IPS-NIHi7 (cell line): ENCODE data around the gene EIF4E1B.

Experiments used
- DNase-seq: peaks from one replicate; pipeline ENCODE4 v3.0.0; 2012; ENCODE audit warnings: mixed read lengths; ENCODE audit errors: extremely low spot score

Gene EIF4E1B

DNA sequence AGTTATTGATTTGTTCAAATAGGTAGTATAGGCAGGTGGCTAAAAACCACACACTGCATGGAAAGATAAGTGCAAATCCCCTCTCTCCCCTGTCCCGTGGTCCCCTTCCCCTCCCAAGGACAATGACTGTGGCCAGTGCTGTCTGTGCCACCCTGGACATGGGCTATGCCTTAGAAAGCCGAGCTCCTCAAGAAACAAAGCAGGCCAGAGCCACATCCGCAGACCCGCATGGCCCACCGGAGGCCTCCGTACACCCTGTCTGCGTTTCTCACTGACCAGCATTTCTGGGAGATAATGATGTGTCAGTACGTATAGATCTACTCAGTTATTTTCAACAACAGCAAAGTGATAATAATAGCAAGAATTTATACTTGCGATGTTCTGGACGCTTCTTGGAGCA, 33.1 kb downstream of the EIF4E1B start:
- DNase-seq: no peak

GRCh38 chr5:176664479-176664878, 34.0 kb downstream of the EIF4E1B start:
- no peak for DNase-seq

DNA sequence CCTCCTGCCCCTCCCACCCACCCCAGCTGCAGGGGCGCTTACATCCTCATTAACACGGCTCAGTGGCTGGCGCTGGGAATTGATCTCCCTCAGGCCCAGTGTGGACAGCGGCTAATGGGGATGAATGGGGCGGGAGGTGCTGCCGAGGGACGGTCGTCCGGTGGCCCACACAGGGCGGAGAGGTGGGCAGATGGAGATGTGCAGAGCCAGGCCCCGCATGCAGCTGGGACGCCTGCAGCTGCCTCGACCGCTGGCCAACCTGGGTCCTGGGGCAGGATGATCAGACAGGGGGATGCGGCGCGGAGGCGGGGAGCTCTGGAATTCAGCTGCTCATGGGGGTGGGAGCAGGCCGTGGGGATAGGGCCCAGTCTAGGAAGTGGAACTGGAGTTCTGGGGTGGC, 34.4 kb downstream of the EIF4E1B start:
- DNase-seq: no peak

- no peak for DNase-seq
Observed at GRCh38 chr5:176665517-176665916, 35.0 kb downstream of the EIF4E1B start.

- DNase-seq: no peak
Observed at GRCh38 chr5:176667637-176668036, 37.2 kb downstream of the EIF4E1B start.

DNA sequence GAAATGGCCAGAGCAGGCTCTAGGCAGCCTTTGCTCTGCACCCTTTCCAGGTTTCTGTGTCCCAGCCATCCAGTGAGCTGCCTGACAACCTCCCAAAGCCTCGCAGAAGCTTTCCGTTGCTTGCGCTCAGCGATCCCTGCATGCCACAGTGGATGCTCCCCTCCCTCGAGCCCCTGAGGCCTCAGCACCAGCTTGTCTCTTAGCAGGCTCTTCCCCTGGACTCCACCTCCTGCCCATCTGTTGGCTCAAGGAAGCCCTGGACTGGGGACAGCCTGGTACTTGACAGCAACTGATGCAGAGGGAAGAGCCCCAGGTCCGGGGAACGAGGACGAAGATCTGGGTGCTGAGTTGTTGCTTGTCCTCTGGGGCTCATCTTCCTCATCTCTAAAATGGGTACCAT, 40.0 kb downstream of the EIF4E1B start:
- DNase-seq: no peak

DNA sequence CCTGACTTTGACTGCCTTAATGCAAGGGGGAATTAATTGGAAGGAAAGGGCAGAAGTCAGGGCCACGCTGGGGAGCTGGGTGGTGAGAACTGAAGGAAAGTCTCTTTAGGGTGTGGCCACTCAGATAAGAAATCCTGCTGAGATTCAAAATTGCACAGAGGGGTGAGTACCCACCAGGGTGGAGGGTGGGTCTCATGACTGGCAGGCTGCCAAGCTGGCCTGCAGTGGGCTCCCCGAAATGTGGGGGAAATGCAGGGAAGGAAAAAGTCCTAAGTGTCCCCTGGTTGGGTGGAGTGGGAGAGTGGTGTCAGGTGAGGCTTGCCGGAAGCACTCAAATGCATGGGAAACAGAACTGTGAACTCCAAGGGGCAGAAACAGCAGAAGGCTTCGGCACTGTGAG, 40.9 kb downstream of the EIF4E1B start:
- no peak for DNase-seq

- DNase-seq: no peak
Observed at GRCh38 chr5:176671890-176672747, 41.6 kb downstream of the EIF4E1B start.

DNA sequence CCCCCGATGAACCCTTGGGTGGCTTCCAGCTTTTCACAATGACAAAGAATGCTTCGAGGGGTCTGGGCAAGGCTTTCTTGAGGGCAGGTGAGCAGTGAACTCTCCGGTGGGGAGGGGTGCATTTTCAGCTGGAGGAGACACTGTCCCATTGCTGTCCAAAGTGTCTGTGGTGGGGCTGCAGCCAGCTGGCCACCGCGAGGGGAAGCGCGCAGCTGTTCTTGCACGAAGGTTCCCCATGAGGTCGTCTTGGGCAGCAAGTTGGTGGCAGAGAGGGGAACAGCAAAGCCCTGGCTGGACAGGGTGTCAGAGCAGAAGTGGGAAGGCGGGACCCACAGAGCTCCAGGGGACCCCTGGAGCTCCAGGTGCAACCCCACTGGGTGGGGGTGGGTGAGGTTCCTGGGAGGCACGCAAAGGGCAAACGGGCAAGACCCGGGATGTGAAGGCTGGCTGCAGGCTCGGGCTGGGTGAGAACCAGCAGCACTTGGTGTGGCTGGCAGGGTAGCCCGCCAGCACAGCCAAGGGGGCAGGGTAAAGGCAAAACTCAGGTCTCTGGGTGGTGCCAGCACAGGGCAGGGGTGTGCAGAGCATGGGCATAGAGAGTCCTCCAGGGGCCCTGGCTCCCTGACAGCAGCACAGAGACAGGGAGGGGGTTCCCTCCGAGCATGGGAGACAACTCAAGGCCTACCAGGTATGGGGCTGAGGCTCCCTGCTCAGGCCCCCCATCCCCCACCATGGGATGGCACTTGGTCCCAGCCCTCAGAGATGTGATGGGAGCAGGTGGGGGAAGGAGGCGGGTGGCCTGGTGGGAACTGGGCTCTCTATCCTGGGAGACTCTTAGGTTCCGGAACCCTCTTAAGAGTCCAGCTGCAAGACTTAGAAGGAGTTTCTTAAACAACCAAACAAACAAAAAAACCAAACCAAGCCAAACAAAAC, 43.4 kb downstream of the EIF4E1B start:
- DNase-seq: no peak

GRCh38 chr5:176674799-176675198, 44.3 kb downstream of the EIF4E1B start:
- DNase-seq: no peak

DNA sequence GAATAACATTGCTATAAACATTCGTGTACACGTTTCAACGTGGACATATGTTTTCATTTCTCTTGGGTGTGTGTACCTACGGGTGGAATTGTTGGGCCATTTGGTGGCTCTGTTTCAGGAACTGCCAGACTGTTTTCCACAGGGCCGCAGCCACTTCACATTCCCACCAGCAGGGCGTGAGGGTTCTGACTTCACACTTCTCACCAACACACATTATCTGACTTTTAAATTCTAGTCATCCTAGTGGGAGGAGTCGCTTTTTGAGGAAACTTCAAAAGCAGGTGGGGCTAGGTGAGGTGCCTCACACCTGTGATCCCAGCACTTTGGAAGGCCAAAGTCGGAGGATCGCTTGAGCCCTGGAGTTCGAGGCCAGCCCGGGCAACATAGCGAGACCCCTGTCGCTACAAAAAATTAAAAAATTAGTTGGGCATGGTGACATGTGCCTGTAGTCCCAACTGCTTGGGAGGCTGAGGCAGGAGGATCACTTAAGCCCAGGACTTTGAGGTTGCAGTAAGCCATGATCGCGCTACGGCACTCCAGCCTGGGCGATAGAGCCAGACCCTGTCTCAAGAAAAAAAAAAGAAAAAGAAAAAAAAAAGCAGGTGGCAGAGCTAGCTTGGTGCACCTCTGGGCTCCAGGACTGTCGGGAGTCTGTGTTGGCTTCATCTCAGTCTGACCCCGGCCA, 45.3 kb downstream of the EIF4E1B start:
- peak; percentile 67 for DNase-seq

DNA sequence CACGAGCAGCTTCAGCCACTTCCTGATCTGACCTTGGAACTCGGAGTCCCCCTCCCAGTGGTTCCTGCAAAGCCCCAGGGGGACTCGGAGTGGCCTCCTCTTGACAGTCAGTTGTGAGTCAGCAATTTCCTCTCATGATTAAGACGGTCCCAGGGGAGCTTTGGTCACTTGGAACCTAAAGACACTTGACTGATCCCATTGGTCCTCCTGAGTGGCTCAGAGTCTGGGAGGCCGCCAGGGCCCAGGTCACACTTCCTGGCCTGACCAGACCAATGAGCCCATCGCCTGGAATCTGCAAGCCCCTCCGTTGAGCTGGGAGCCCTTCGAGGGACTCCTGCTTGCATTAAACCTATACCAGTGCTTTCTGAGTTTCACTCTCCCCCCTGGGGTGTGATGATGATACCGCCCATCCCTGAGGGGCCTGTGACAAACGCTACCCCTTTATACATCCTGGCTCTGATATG, 45.9 kb downstream of the EIF4E1B start:
- DNase-seq: no peak

DNA sequence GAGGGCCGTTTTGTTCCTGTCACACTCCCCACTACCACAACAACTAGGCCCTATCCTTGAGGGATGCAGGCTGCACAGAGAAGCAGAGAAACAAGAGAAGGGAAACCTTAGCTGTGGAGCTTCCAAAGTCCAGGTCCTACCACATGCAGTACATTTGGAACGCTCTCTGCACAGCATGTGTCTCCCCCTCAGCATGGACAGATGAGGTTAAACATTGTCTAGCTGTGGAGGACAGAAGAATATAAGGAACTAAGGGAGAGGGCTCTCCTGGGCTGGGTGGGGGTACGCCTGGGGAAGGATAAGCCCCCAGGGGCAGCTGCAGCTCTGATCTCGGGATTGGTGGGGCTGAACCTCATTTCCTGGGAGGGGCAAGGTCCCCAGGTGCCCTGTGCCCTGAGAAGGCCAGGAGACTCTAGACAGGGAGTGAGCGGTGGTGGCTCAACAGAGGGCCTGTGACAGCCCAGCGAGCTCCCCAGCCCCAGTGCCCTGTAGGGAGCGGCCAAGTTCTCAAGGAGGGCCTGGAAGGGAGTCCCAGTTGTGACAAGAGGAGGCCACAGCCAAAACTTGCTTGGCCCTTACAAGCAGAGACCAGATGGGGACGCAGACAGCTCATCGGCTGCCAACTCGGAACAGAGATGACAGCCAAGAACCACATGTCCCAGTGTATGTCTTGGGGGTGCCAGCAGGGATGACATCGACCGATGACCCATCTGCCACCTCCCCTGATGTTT, 46.9 kb downstream of the EIF4E1B start:
- DNase-seq: no peak

- no peak for DNase-seq
Observed at GRCh38 chr5:176678584-176678983, 48.1 kb downstream of the EIF4E1B start.

- no peak for DNase-seq
Observed at GRCh38 chr5:176679365-176680225, 49.1 kb downstream of the EIF4E1B start.

DNA sequence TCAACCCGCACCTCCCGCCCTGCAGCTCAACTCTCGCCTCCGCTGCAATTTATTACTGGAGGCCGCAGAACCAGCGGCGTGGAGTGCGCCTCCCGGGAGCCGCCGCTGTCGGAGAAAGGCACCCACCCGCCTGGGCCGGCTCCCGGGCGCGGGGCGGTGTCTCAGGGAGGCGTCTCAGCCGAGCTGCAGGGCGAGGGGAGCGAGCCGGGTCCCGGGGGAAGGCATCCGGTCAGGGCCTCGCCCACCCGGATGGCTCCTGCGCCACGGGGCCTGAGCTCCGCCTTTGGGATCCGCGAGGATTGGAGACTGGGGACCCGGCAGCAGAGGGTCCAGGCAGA, 49.7 kb downstream of the EIF4E1B start:
- no peak for DNase-seq

DNA sequence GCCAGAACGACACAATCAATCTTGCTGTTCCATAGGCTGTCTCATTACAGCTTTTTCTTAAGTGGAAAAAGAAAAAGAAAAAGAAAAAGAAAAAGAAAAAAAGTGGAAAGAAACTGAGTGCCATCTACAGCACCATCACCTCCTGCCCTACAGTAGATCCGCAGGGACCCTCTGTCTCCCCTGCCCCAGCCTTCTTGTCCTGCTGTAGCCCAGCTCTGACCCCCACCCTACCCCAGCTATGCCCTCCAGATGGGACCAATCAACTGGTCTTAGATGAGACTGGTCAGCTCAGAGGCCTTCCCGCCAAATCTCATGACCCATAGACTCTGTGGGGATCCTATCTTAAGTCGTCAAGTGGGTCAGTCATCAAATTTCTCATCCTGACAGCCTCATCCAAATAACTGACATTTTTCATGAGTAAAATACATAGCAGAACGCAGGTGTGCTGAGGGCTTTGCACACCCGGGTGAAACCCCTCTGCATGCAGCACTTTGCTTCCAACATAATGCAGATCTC, 51.6 kb downstream of the EIF4E1B start:
- no peak for DNase-seq

DNA sequence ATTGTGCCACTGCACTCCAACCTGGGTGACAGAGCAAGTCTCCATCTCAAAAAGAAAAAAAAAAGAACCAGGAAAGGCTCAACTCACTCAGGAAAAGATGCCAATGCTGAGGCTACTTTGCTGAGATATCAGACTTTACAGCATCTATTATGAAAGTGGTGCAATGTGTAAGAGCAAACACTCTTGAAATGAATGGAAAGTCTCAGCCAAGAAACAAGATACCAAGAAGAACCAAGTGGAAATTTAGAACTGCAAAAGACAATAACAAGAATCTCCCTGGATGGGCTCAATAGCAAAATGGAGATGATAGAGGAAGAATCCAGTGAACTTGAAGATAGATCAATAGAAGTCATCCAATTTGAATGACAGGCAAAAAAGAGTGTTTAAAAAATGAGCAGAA, 54.5 kb downstream of the EIF4E1B start:
- DNase-seq: no peak

DNA sequence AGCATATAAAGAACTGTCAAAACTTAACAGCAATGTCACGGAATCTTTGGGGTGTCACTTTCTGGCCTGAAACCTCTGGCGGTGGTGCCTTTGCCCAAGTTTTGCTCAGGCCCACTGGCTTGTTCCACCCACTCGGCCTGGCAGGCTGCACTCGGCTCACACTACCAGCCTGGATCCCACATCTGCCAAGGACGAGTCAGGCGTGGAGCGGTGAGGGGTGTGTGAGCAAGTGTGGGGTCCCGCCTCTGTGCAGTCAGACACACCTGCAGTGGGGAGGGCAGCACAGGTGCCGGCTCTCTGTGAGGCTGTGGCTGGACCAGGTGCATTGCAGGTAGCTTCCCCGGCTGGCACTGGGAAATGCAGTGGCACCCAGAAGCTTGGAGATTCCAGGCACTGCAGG, 56.8 kb downstream of the EIF4E1B start:
- no peak for DNase-seq

GRCh38 chr5:176687881-176688280, 57.4 kb downstream of the EIF4E1B start:
- DNase-seq: peak; percentile 67
